Hindlimb muscle (tissue), 1 donor: ENCODE results near the gene RGS18. TPM values are rescaled to one million over a fixed set of nuclear protein-coding genes. Genes with fewer than 3 reads are reported as not detected.
"Not testable (repeated sequence)": the region's sequence is repeated elsewhere in the genome, so short reads cannot be mapped to it uniquely, and the experiment has no call there.

Source experiments
- DNase-seq: peaks from one replicate; pipeline ENCODE4 v3.0.0-alpha.2; 2013
- polyA plus RNA-seq: library from polyadenylated mRNA; unstranded; fragments of 120-200 nt; gene quantifications from one replicate; pipeline ENCODE4 v1.2.1, GENCODE V29; 2013; ENCODE audit not compliant: insufficient read length

The RGS18 gene
- 1.1 TPM for polyA plus RNA-seq

GRCh38 chr1:192158181-192158580 is at the start of gene RGS18:
Gene RGS18, plus strand, starts transcription at chr1:192158462. Its CDS starts 176 bp downstream, at chr1:192158638.
- DNase-seq, result no peak

GRCh38 chr1:192109576-192109975 is 48.7 kb upstream of the RGS18 start:
- DNase-seq, result no peak

- no peak for DNase-seq
Observed at GRCh38 chr1:192115000-192115399, 43.3 kb upstream of the RGS18 start.

GRCh38 chr1:192118881-192119405 is 39.3 kb upstream of the RGS18 start:
- DNase-seq, result no peak

GRCh38 chr1:192119701-192120100 is 38.6 kb upstream of the RGS18 start:
- DNase-seq, result no peak

GRCh38 chr1:192122668-192123067 is 35.6 kb upstream of the RGS18 start:
- no peak for DNase-seq

GRCh38 chr1:192123212-192123611 is 35.0 kb upstream of the RGS18 start:
- no peak for DNase-seq

- no peak for DNase-seq
Observed at GRCh38 chr1:192126030-192126619, 32.1 kb upstream of the RGS18 start.

- no peak for DNase-seq
Observed at GRCh38 chr1:192130175-192130574, 28.1 kb upstream of the RGS18 start.

GRCh38 chr1:192130865-192131264 is 27.4 kb upstream of the RGS18 start:
- not testable (repeated sequence) for DNase-seq

- DNase-seq, result no peak
Observed at GRCh38 chr1:192131914-192132313, 26.3 kb upstream of the RGS18 start.

- DNase-seq, result no peak
Observed at GRCh38 chr1:192133350-192133926, 24.8 kb upstream of the RGS18 start.

GRCh38 chr1:192140382-192140781 is 17.9 kb upstream of the RGS18 start:
- DNase-seq, result no peak

- DNase-seq, result no peak
Observed at GRCh38 chr1:192147221-192147620, 11.0 kb upstream of the RGS18 start.

GRCh38 chr1:192147696-192148095 is 10.6 kb upstream of the RGS18 start:
- no peak for DNase-seq

- DNase-seq, result no peak
Observed at GRCh38 chr1:192151176-192151575, 7.1 kb upstream of the RGS18 start.

GRCh38 chr1:192153276-192153675 is 5.0 kb upstream of the RGS18 start:
- no peak for DNase-seq

GRCh38 chr1:192157067-192157466 is 1.2 kb upstream of the RGS18 start:
- DNase-seq, result no peak

- DNase-seq, result no peak
Observed at GRCh38 chr1:192159014-192159413, 752 bp downstream of the RGS18 start.

- no peak for DNase-seq
Observed at GRCh38 chr1:192159781-192160180, 1.5 kb downstream of the RGS18 start.

GRCh38 chr1:192160196-192160595 is 1.9 kb downstream of the RGS18 start:
- no peak for DNase-seq

GRCh38 chr1:192161976-192162375 is 3.7 kb downstream of the RGS18 start:
- no peak for DNase-seq

GRCh38 chr1:192162376-192162775 is 4.1 kb downstream of the RGS18 start:
- DNase-seq, result no peak

- DNase-seq, result not testable (repeated sequence)
Observed at GRCh38 chr1:192165002-192165401, 6.7 kb downstream of the RGS18 start.
